A673 (cell line): ENCODE measurements around the gene ROR1.

Source experiments
- EZH2 ChIP-seq: fragments of 200-600 bp; sonication (generic); IDR thresholded peaks from 2 replicates; pipeline ENCODE4 v1.6.1; 2017; ENCODE audit warnings: borderline replicate concordance, low read depth, mild to moderate bottlenecking, mixed read lengths, antibody characterized with exemption, low read length; ENCODE audit not compliant: poor library complexity, severe bottlenecking
- TF ChIP-seq, protein P1 (sequence below): fragments of 300-800, 200-600 bp; sonication (generic); conservative IDR thresholded peaks from 2 replicates; pipeline ENCODE4 v1.5.1; 2017; ENCODE audit warnings: low read depth, mild to moderate bottlenecking, antibody characterized with exemption, low read length, moderate library complexity, mixed read lengths

- TF ChIP-seq, protein P1, sequence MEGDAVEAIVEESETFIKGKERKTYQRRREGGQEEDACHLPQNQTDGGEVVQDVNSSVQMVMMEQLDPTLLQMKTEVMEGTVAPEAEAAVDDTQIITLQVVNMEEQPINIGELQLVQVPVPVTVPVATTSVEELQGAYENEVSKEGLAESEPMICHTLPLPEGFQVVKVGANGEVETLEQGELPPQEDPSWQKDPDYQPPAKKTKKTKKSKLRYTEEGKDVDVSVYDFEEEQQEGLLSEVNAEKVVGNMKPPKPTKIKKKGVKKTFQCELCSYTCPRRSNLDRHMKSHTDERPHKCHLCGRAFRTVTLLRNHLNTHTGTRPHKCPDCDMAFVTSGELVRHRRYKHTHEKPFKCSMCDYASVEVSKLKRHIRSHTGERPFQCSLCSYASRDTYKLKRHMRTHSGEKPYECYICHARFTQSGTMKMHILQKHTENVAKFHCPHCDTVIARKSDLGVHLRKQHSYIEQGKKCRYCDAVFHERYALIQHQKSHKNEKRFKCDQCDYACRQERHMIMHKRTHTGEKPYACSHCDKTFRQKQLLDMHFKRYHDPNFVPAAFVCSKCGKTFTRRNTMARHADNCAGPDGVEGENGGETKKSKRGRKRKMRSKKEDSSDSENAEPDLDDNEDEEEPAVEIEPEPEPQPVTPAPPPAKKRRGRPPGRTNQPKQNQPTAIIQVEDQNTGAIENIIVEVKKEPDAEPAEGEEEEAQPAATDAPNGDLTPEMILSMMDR = no peak
- TF ChIP-seq EZH2 = no peak
Measured at GRCh38 chr1:63902844-63903589, 129.2 kb downstream of the ROR1 start.
